ENCODE data around the gene ARHGEF28.
A peak's percentile ranks its signal among the peaks of the same experiment; 100 is the strongest.

Gene ARHGEF28

GRCh38 chr5:73821003-73821402 is 195.0 kb downstream of the ARHGEF28 start:
- Histone ChIP-seq H3K4me3 (no peak overlapping the region), H3K27ac (no peak overlapping the region)
- no peak for DNase-seq (ENCODE audit: low spot score)
- no peak for TF ChIP-seq CTCF (IDR thresholded peaks at IDR 0.05)

- H3K27ac ChIP-seq = no peak overlapping the region
- DNase-seq (ENCODE audit: low spot score) = no peak
- TF ChIP-seq CTCF (IDR thresholded peaks at IDR 0.05) = no peak
These were observed 196.4 kb downstream of the ARHGEF28 start for GRCh38 chr5:73822278-73822988.

GRCh38 chr5:73822989-73823339 is 197.0 kb downstream of the ARHGEF28 start:
- H3K4me3 ChIP-seq = no peak overlapping the region
- DNase-seq (ENCODE audit: low spot score) = no peak
- H3K27ac ChIP-seq = no peak overlapping the region
- TF ChIP-seq CTCF (IDR thresholded peaks at IDR 0.05) = no peak

More at GRCh38 chr5:73822278-73822988, 196.4 kb downstream of the ARHGEF28 start:
- no peak overlapping the region for H3K4me3 ChIP-seq

- peak overlapping the region; percentile 11 for H3K4me3 ChIP-seq
- peak overlapping the region in 1 of 2 donors; percentile 17 for H3K27ac ChIP-seq
- no peak for DNase-seq (ENCODE audit: low spot score)
- no peak for TF ChIP-seq CTCF (IDR thresholded peaks at IDR 0.05)
These were observed 197.5 kb downstream of the ARHGEF28 start for GRCh38 chr5:73823508-73823925.

GRCh38 chr5:73825199-73825598 is 199.2 kb downstream of the ARHGEF28 start:
- DNase-seq (ENCODE audit: low spot score) = no peak
- no peak for TF ChIP-seq CTCF (IDR thresholded peaks at IDR 0.05)
- no peak overlapping the region for H3K4me3 ChIP-seq
- no peak overlapping the region for H3K27ac ChIP-seq

- H3K27ac ChIP-seq = peak overlapping the region in 1 of 2 donors; percentile 67
- no peak overlapping the region for H3K4me3 ChIP-seq
These were observed 199.7 kb downstream of the ARHGEF28 start for GRCh38 chr5:73825736-73826135.

More at GRCh38 chr5:73825736-73826135, 199.7 kb downstream of the ARHGEF28 start:
- no peak for TF ChIP-seq CTCF (IDR thresholded peaks at IDR 0.05)
- DNase-seq (ENCODE audit: low spot score) = no peak

Data from coronary artery (tissue), 2 donors.